ENCODE measurements around the gene HOMER1.
"Not testable (repeated sequence)": the region's sequence is repeated elsewhere in the genome, so short reads cannot be mapped to it uniquely, and the experiment has no call there.

Gene HOMER1

DNA sequence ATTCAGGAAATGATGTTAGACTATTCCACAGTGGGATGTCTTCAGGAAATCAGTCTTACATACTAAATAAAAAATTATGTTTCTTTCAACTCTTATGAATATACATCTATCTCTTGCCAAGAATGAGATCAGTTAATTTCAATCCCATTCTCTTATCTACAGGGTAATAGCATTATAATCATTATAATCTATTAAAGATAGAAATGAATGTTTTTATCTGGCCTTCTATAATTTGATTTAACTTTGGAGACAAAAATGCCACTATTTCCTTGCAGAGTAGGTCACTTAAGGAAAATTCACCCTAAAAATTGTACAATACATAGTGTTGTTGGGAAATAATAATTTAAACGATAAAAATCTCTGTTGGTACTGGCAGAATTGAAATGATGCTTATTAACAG lies 96.4 kb downstream of the HOMER1 start:
- no peak for DNase-seq (ENCODE audit: low read depth)

DNA sequence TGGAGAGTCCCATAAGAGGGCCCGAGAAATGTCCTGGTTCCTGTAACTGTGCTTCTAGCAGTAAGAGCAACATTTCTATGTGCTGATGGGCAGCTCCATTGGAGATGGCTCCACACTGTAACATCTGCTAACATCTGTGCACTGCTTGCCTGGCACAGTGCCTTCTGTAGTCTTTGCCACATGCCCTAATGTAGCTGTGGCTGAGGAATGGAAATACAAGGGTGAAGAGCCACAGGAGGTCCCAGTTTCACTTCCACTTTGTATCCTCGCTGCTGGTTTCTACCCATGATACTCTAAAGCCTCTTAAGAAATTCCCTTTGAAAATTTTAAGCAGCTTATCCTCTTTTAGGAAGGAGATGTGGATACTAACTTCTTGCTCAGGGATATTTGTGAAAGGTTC lies 97.4 kb downstream of the HOMER1 start:
- no peak for DNase-seq (ENCODE audit: low read depth)

DNA sequence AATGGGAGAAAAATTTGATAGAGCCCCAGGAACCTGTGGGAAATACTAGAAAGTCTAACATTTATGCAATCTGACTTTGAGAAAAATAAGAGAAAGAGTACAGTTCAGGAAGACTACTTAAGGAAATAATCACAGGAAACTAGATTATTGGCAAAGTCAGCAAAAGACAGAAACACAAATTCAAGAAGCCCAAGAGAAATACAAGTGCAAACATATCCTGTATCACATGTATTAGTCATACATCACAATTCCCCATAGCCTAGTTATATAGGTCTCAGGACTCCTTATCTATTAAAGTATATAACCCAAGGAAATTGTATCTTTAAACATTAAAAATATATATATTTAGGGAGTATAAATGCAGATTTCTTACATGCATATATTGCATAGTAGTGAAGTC lies 100.8 kb downstream of the HOMER1 start:
- no peak for DNase-seq (ENCODE audit: low read depth)

DNA sequence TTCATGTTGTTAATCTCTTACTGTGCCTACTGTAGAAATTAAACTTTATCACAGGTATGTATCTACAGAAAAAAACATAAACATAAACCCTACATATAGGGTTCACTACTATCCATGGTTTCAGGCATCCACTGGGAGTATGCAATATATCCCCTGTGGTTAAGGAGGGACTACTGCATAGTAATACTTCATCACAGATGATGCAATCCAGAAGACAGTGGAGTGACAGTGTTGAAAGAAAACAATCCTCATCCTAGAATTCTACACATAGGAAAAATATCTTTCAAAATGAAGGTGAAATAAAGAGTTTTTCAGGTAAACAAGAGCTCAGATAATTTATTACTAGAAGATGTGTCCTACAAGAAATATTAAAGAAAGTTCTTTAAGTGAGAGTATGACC lies 105.9 kb downstream of the HOMER1 start:
- DNase-seq (ENCODE audit: low read depth) = no peak

DNA sequence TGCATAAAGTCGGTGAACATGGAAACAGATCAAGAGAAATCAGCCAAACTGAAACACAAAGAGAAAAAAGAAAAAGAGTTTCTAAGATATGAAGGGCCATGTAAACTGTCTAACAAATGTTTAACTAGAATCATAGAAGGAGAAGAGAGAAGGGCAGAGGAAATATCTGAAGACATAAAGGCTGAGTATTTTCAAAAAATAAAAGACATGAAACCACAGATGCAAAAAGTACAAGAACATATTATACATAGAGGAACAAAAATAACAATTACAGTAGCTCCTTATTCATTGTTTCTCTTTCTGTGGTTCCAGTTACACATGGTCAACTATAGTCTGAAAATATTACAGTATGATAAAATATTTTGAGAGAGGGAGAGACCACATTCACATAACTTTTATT lies 106.3 kb downstream of the HOMER1 start:
- no peak for DNase-seq (ENCODE audit: low read depth)

DNA sequence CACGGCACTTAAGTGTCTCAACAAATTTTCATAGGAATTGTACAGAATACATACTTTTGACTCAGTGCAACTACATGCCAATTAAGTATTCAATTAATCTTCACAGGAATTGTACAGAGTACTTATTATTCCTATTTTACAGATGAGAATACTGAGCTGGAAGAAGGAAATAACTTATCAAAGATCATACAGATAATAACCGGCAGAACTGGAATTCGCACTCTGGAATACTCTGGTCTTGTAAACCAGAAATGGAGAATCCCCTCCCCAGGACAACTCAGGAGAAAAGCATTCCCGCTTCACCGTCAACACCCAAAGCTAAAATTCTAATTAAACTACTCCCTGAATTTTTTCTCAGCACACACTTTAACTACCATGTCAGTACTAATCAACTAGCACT lies 112.7 kb downstream of the HOMER1 start:
- no peak for DNase-seq (ENCODE audit: low read depth)

DNA sequence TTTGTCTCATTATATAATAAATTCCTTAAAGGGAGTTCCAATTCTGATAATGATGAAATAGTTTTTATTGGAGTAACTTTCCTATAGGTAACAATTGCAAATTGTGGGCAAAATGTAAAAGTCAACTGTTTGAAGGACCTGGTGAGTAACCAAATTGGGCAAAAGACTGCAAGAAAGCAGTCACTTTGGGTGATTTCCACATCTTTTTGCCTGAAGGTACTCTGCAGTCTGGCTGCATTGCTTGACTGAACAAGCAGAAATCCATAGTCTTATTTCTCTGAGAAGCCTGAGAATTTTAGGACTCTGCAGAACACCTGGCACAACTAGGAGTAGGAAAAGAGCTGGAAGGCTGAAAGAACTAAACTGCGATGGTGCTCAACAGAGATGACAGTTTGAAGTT lies 114.9 kb downstream of the HOMER1 start:
- DNase-seq (ENCODE audit: low read depth) = no peak

DNA sequence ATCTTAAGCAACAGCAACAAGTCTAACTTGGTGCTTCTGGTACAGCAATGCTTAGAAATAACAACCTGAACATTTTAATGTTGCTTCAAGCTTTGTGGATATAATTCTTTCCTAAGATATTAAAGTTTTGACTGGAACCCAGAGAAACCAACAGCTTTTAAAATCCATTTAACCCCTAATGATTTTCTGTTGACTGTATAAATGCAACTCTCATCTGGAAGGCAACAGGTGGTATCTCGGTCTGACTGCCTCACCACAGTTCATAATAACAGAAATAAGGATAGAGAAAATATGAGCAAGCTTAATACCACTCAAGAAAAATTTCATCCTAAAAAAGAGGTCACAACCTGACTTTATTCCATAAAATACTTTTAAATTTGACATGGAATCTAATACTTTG lies 116.9 kb downstream of the HOMER1 start:
- DNase-seq (ENCODE audit: low read depth) = no peak

DNA sequence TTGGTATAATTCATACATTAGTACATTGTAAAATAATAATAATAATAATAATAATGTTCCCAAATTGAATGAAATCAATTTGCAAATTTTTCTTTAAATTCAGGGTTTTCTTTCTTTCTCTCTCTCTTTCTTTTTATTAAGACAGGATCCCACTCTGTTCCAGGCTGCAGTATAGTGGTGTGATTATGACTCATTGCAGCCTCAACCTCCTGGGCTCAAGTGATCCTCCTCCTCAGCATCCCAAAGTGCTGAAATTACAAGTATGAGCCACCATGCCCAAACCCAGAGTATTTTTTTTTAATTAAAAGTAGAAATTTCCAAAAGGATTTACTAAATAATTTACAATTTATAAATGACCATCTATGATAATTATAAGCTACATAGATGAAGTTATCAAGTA lies 117.7 kb downstream of the HOMER1 start:
- DNase-seq (ENCODE audit: low read depth) = no peak

DNA sequence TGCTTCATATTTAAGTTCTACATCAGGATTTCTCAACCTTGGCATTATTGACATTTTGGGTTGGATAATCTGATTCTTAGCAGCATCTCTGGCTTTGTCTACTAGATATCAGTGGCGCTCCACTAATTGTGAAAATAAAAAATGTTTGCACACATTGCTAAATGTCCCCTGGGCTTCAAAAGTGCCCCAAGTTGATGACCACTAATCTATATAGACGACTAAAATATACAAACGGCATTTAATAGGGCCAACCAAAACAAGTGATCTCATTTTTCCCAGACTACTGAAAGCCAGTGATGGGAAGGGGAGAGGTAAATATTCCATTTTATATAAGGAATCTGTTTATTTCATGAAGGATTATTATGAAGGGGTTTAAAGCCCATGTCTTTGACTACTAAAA lies 118.6 kb downstream of the HOMER1 start:
- no peak for DNase-seq (ENCODE audit: low read depth)

DNA sequence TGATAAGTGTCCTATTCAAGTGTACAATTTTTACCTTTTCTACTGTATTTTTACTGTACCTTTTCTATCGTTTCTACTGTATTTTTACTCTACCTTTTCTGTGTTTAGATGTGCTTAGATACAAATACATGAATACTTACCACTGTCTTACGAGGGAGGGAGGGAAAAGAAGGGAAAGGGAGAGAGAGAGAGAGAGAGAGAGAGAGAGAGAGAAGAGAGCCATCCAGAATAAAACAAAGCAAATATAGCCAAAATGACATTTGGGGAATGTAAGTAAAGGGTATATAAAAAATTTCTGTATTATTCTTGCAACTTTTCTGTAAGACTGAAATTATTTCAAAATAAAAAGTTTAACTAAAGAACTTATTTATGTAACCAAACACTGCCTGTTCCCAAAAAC lies 121.2 kb downstream of the HOMER1 start:
- DNase-seq (ENCODE audit: low read depth) = no peak

DNA sequence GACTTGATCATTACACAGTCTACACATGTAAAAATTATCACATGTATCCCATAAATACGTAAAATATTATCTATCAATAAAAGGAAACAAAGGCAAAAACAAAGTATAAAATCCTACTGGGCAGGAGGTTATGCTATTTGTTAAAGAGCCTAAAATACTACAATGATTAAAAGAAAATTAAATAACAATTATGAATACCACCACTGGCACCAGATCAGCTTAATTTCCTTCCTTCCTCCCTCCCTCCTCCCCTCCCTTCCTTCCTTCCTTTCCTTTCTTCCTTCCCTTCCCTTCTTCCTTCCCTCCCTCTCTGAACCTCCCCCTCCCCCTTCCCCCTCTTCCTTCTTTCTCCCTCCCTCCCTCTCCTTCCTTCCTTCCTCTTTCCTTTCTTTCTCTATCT lies 127.3 kb downstream of the HOMER1 start:
- DNase-seq (ENCODE audit: low read depth) = no peak

DNA sequence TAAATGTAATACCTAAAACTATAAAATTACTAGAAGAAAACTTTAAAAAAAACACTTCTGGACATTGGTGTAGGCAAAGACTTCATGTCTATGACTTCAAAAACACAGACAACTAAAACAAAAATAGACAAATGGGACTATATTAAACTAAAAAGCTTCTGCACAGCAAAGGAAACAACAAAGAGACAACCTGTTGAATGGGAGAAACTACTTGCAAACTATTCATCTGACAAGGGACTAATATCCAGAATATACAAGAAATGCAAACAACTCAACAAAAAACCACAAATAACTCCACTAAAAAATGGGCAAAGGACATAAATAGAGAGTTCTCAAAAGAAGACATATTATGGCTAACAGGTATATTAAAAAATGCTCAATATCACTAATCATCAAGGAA lies 128.8 kb downstream of the HOMER1 start:
- not testable (repeated sequence) for DNase-seq (ENCODE audit: low read depth)

DNA sequence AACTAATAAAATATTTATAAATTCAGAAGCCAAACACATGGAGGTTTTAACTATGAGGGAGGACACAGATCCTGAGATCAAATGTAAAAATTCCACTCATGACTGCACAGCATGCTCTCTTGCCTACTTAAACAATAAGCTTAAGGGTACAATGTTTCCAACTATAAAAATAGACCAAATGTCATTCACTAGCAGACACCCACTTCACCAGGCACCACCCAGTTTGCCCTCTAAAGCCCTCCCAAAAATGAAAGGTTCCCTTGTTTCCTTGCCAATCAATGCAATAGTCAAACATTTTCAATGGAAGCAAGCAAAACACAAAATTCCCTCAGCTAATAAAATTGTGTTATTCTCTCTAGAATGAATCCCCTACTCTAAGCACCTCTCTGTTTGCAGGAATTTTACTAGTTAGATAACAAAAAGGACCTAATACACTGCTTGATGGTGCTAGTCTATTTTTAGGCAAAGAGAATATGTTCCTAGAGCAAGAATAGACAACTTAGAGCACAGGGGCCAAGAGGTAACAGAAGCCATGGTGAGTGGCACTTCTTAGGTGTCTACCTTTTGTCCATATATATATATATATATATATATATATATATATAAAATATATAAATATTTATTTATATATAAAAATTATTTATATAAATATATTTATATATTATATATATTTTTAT lies 135.3 kb downstream of the HOMER1 start:
- no peak for DNase-seq (ENCODE audit: low read depth)

DNA sequence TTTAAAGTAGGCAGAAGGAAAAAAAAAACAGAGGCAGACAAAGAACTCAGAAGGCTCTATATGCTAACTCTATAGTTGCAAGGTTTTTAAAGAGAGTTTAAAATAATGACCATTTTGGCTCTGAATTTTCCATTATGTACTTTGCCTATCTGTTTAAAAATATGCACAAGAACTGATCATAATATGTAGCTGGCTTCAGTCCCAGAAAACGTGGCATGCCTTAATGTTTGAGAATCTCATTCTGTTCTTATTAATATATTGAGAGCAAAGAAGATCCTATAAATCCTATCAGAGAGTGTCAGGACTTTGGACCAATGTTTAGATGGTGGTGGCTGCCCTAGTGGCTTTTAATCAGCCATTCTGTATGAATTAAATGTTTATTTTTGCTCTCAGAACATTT lies 156.5 kb downstream of the HOMER1 start:
- DNase-seq (ENCODE audit: low read depth) = no peak

DNA sequence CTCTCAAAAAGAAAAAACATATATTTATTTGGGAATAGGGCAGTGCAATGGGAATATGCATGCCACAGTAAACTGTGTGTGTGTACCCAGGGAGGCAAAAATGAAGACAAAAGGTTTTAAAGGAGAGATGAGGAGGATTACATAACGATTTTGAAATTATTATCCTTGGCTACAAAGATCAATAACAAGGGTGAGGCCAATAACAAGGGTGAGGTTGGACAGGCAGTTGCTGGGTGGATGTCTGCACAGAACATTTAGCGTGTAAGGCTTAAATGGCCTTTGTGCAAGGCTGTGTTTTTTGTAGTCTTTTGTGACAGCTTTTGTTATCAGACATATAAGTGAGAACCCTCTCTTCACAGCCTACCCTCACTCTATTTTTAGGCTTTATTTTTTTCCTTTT lies 164.1 kb downstream of the HOMER1 start:
- no peak for DNase-seq (ENCODE audit: low read depth)

DNA sequence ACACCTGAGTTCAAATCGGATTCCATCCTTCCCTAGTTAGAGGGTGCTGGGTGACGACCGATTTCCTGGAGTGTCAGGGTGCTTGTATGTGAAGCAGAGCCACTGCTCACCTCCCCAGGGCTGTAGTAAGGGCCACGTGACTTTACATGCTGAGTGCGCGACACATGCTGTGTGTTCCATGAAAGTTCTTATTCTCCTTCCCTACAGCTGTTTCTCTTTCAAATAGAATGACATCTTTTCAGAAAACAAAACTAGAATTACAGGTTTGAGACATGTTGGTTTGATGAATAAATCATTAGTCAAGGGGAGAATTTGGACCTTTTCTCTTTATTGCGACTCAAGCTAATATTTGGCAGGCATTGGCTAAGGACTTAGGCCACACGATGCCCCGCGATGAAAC lies 164.9 kb downstream of the HOMER1 start:
- DNase-seq (ENCODE audit: low read depth) = no peak

DNA sequence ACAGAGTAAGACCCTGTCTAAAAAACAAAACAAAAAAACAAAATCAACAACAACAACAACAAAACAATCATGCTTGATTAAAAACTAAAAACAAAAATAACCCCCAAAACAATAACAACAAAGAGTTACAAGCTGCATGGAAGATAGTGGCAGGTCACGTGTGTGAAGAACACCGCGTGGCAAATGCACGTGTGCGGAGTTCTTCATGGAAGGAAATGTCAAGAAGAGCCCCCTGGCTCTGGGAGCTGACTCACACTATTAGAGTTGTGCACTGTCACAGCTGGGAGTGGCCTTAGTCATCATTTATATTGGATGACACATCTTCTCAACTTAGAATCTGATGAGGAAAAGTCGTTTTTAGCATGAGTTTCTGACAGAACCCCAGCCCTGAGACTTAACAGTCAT lies 167.5 kb downstream of the HOMER1 start:
- DNase-seq (ENCODE audit: low read depth) = no peak

DNA sequence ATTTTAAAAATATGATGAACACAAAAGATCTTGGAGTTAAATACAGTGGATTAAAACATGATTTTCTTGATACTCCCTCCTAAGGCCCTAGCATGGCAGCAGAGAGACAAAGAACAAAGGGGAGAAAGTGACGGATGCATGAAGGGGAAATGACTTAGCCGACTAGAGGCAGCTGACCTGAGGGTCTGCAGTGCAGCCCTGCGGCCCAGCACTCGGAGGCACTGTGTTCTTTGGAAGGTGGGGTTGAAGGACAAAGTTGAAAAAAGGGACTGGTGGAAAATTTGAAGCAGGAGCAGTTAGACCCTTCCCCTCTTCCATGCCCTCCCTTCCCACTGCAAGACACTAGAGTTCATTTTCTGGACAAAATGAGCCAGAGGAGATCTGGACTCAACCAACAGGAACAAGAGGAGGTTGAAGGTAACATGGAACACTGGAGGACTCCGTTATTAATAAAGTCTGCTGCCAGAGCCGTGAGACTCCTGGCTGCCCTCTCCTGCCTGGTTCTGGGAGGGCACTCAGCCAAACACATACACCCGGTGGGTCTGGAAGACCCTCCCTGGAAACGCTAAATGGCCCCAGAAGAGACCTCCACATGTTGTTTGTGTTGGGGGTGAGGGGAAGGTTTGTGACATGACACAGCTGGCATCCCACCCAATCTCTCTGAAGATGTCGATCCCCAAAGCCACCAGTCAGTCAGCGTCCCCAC lies 179.9 kb downstream of the HOMER1 start:
- DNase-seq (ENCODE audit: low read depth) = no peak

DNA sequence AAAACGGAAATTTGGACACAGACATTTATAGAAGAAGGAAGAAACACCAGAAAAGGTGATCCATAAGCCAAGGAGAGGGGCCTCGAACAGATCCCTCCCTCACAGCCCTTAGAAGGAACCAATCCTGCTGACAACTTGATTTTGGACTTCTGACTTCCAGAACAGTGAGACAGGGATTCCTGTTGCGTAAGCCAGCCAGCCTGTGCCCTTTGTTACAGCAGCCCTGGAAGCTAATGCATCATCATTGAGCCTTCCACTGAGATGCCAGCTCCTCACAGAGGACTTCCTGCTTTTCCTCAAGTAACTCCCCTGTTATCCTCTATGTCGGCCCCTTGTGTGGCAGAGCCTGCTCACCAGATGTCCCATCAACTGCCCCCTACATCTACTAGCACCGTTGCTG lies 183.9 kb downstream of the HOMER1 start:
- DNase-seq (ENCODE audit: low read depth) = no peak

DNA sequence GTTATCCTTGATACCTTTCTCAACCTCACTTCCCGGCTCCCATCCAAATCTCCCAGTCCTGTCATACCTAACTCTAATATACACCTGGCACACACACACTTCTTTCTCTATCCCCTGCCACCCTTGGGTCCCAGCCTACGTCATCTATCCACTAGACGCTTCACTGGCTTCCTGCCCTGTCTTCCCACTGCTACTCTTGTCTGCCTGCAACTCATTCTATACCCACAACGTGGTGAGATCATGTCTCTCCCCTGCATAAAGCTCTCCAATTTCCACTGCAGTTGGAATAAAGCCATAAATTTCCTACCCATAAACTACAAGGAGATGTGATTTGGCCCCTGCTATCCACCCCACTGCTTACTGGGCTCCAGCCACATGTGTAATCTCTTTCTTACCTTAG lies 184.5 kb downstream of the HOMER1 start:
- DNase-seq (ENCODE audit: low read depth) = no peak

Measured in activated T-helper 9 cell treated with anti-CD3 and anti-CD28 coated beads, Interleukin-2, amount 50 U/mL, for 16 hours (primary cell).